Right cardiac atrium (tissue), 5 donors: Measurements from ENCODE around the gene CLEC10A. TPM values are rescaled to one million over a fixed set of nuclear protein-coding genes. Genes with fewer than 3 reads are reported as not detected.

Source experiments
- ATAC-seq, 2 donors: fragments of 200-7000 bp; cut with Tn5 transposase; one replicate each; pipeline versions ENCODE4 v1.8.0 to v1.9.1; 2020; ENCODE audit warnings: moderate library complexity in 2 of 2, mild to moderate bottlenecking in 1 of 2
- DNase-seq, 3 donors: peaks; one replicate each; pipeline ENCODE4 v3.0.0-alpha.2; 2020
- H3K27ac ChIP-seq: one replicate; pipeline ENCODE4 v1.5.1; 2013; ENCODE audit warnings: mild to moderate bottlenecking, low read length, control low read depth, moderate library complexity
- H3K27me3 ChIP-seq: one replicate; pipeline ENCODE4 v1.6.1; 2013; ENCODE audit not compliant: control insufficient read depth, insufficient read depth
- H3K4me1 ChIP-seq: one replicate; pipeline ENCODE4 v1.6.1; 2013; ENCODE audit warnings: low read length; ENCODE audit not compliant: control insufficient read depth, insufficient read depth
- H3K4me3 ChIP-seq: one replicate; pipeline ENCODE4 v1.5.1; 2013; ENCODE audit warnings: low read length, control low read depth
- H3K9me3 ChIP-seq: one replicate; pipeline ENCODE4 v1.6.1; 2013; ENCODE audit warnings: low read length; ENCODE audit not compliant: control insufficient read depth
- WGBS: extraction: QIAGEN DNeasy Blood & Tissue Kit; methylation state at CpG from one replicate; pipeline ENCODE4 v1.1.7; 2013; 5-methylcytosine and 5-hydroxymethylcytosine counted together
- intact Hi-C, 4 donors: fragments of 100-400 bp; cut with DNase I; formaldehyde crosslinking; loops; one replicate each; pipeline versions ENCODE4 v1.11.0 to v1.14.0; 2022 to 2023
- polyA plus RNA-seq: library from polyadenylated mRNA; stranded (reverse); fragments of 200-250 nt; gene quantifications from one replicate; pipeline ENCODE4 v1.2.3, GENCODE V29; 2013
- total RNA-seq, 4 donors: library from RNA; stranded (reverse); fragmentation: NEBNext Ultra II Directional; extraction: Animal tissue kit (Norgen Biotek cat#: 25700); gene quantifications; one replicate each; pipeline ENCODE4 v1.2.1, GENCODE V29; 2021
- donor health status: healthy with polysubstance abuse.
- donor health status: DM: no; HTN: yes; CAD: no.
- donor health status: DM: no; HTN: no; CAD: no.
- donor health status: DM: no; HTN: yes; CAD: no; lungs with severe emphysema.
- donor health status: DM: yes; HTN: yes; CAD: no.

Gene CLEC10A
- total and polyA plus RNA-seq, 5 donors, result 1.6 to 9.5 (median 7.2) TPM

- ATAC-seq (peak; percentile 35 to 55), DNase-seq (peak in 1 of 3 donors; percentile 31)
- intact Hi-C loops, result no loop called here
- no peaks in the 10 kb centered on the region for H3K9me3 ChIP-seq
- no peaks in the 10 kb centered on the region for H3K4me1 ChIP-seq
- no peaks in the 10 kb centered on the region for H3K27me3 ChIP-seq
- no peak overlapping the region for H3K27ac ChIP-seq
- H3K4me3 ChIP-seq, result no peak overlapping the region
- 62% methylated on average over 19 of the region's 19 CpGs for whole genome bisulfite sequencing
These were observed 35.0 kb upstream of the CLEC10A start for GRCh38 chr17:7114875-7115614.

- Histone ChIP-seq H3K4me1 (no peaks in the 10 kb centered on the region), H3K4me3 (no peak within 1 kb of the TSS), H3K9me3 (no peaks in the 10 kb centered on the region), H3K27ac (no peak within 1 kb of the TSS), H3K27me3 (no peaks in the 10 kb centered on the region)
- 86% methylated on average over 14 of the region's 14 CpGs for WGBS
- intact Hi-C loops, result no loop called here
- peak in 1 of 2 donors; percentile 17 for ATAC-seq
- no peak for DNase-seq
These were observed 34.3 kb upstream of the CLEC10A start, which contains the start of gene ASGR2 for GRCh38 chr17:7114241-7114874. ASGR2 (minus strand) TSS chr17:7114822; CDS start chr17:7114240, 582 bp downstream.

- no peaks in the 10 kb centered on the region for H3K9me3 ChIP-seq
- no peak overlapping the region for H3K27ac ChIP-seq
- H3K4me1 ChIP-seq, result no peaks in the 10 kb centered on the region
- no peak overlapping the region for H3K4me3 ChIP-seq
- DNase-seq (no peak), ATAC-seq (no peak)
- intact Hi-C loops, result no loop called here
- 85% methylated on average over 15 of the region's 15 CpGs for whole genome bisulfite sequencing
- no peaks in the 10 kb centered on the region for H3K27me3 ChIP-seq
These were observed 33.4 kb upstream of the CLEC10A start for GRCh38 chr17:7113273-7114071.

GRCh38 chr17:7112510-7113108 is 32.6 kb upstream of the CLEC10A start:
- DNase-seq (no peak), ATAC-seq (no peak)
- H3K27ac ChIP-seq, result no peak overlapping the region
- no peak overlapping the region for H3K4me3 ChIP-seq
- no peaks in the 10 kb centered on the region for H3K9me3 ChIP-seq
- H3K27me3 ChIP-seq, result no peaks in the 10 kb centered on the region
- no peaks in the 10 kb centered on the region for H3K4me1 ChIP-seq
- intact Hi-C loops, result no loop called here
- WGBS, result 59% methylated on average over 10 of the region's 10 CpGs

GRCh38 chr17:7111784-7112509 is 31.9 kb upstream of the CLEC10A start:
- no peak overlapping the region for H3K4me3 ChIP-seq
- no peaks in the 10 kb centered on the region for H3K27me3 ChIP-seq
- no peaks in the 10 kb centered on the region for H3K9me3 ChIP-seq
- H3K27ac ChIP-seq, result no peak overlapping the region
- no peaks in the 10 kb centered on the region for H3K4me1 ChIP-seq
- DNase-seq (no peak), ATAC-seq (no peak)
- 34% methylated on average over 12 of the region's 12 CpGs for WGBS
- intact Hi-C loops, result no loop called here

GRCh38 chr17:7110617-7111306 is 30.7 kb upstream of the CLEC10A start:
- Histone ChIP-seq H3K4me1 (no peaks in the 10 kb centered on the region), H3K4me3 (no peak overlapping the region), H3K27me3 (no peaks in the 10 kb centered on the region), H3K9me3 (no peaks in the 10 kb centered on the region), H3K27ac (no peak overlapping the region)
- WGBS, result 60% methylated on average over 11 of the region's 11 CpGs
- DNase-seq, result no peak
- intact Hi-C loops, result no loop called here
- no peak for ATAC-seq

- ATAC-seq, result no peak
- intact Hi-C loops, result no loop called here
These were observed 29.6 kb upstream of the CLEC10A start for GRCh38 chr17:7109461-7110322.

GRCh38 chr17:7108981-7109380 is 28.9 kb upstream of the CLEC10A start:
- WGBS, result 69% methylated on average over 9 of the region's 9 CpGs
- H3K27ac ChIP-seq, result no peak overlapping the region
- no peak for DNase-seq
- no peak for ATAC-seq
- no peaks in the 10 kb centered on the region for H3K27me3 ChIP-seq
- H3K9me3 ChIP-seq, result no peaks in the 10 kb centered on the region
- intact Hi-C loops, result no loop called here
- no peak overlapping the region for H3K4me3 ChIP-seq
- no peaks in the 10 kb centered on the region for H3K4me1 ChIP-seq

More at GRCh38 chr17:7109461-7110322, 29.6 kb upstream of the CLEC10A start:
- H3K27me3 ChIP-seq, result no peaks in the 10 kb centered on the region
- no peaks in the 10 kb centered on the region for H3K4me1 ChIP-seq
- no peak for DNase-seq
- 76% methylated on average over 10 of the region's 10 CpGs for WGBS
- H3K27ac ChIP-seq, result no peak overlapping the region
- H3K4me3 ChIP-seq, result no peak overlapping the region
- H3K9me3 ChIP-seq, result no peaks in the 10 kb centered on the region

GRCh38 chr17:7108560-7108925 is 28.5 kb upstream of the CLEC10A start:
- Histone ChIP-seq H3K27ac (no peak overlapping the region), H3K9me3 (no peaks in the 10 kb centered on the region), H3K4me1 (no peaks in the 10 kb centered on the region), H3K27me3 (no peaks in the 10 kb centered on the region), H3K4me3 (no peak overlapping the region)
- intact Hi-C loops, result no loop called here
- ATAC-seq, result no peak
- WGBS, result 86% methylated on average over 10 of the region's 10 CpGs
- no peak for DNase-seq
